Fibroblast of lung (primary cell): ENCODE measurements around the gene NPC2. TPM values are rescaled to one million over a fixed set of nuclear protein-coding genes. Genes with fewer than 3 reads are reported as not detected.

ENCODE experiments used
- DNase-seq, 2 donors: peaks; one replicate each; pipeline versions ENCODE4 v3.0.0 to v3.0.0-alpha.2; 2010; ENCODE audit warnings: low read depth in 2 of 2
- H2AFZ ChIP-seq: 2 replicates; pipeline ENCODE4 v1.5.1; 2012; ENCODE audit warnings: low read length, control low read depth, inconsistent platforms
- H3K27ac ChIP-seq: 2 replicates; pipeline ENCODE4 v1.5.1; 2011; ENCODE audit warnings: low read length, control low read depth; ENCODE audit not compliant: insufficient read depth
- H3K27me3 ChIP-seq: 2 replicates; pipeline ENCODE4 v1.5.1; 2011; ENCODE audit warnings: mild to moderate bottlenecking, low read length; ENCODE audit not compliant: control insufficient read depth, insufficient read depth
- H3K36me3 ChIP-seq: 2 replicates; pipeline ENCODE4 v1.5.1; 2011; ENCODE audit warnings: low read length; ENCODE audit not compliant: control insufficient read depth, insufficient read depth
- H3K4me1 ChIP-seq: 2 replicates; pipeline ENCODE4 v1.5.1; 2011; ENCODE audit warnings: low read length; ENCODE audit not compliant: control insufficient read depth, insufficient read depth; ENCODE audit errors: extremely low read depth
- H3K4me2 ChIP-seq: 2 replicates; pipeline ENCODE4 v1.5.1; 2011; ENCODE audit warnings: low read length, control low read depth; ENCODE audit not compliant: insufficient read depth; ENCODE audit errors: extremely low read depth
- H3K4me3 ChIP-seq, 4 experiments: fragments of 200-600 bp in 1 of 4; sonication (generic) in 1 of 4; replicated peaks in 1 of 4; 2 replicates each; pipeline ENCODE4 v1.5.1; 2011 to 2016; ENCODE audit warnings: low read length in 4 of 4, low read depth in 3 of 4, mild to moderate bottlenecking in 3 of 4, control low read depth in 2 of 4, inconsistent platforms in 1 of 4, mixed read lengths in 1 of 4; ENCODE audit not compliant: insufficient read depth in 1 of 4; ENCODE audit errors: control extremely low read depth in 1 of 4
- H3K79me2 ChIP-seq: 2 replicates; pipeline ENCODE4 v1.5.1; 2012; ENCODE audit warnings: mild to moderate bottlenecking, low read length, inconsistent platforms; ENCODE audit not compliant: control insufficient read depth, insufficient read depth
- H3K9ac ChIP-seq: 2 replicates; pipeline ENCODE4 v1.5.1; 2011; ENCODE audit warnings: mild to moderate bottlenecking, low read length, control low read depth; ENCODE audit not compliant: insufficient read depth
- H3K9me3 ChIP-seq: 2 replicates; pipeline ENCODE4 v1.5.1; 2012; ENCODE audit warnings: low read depth, low read length; ENCODE audit not compliant: control insufficient read depth, insufficient read depth
- H4K20me1 ChIP-seq: 2 replicates; pipeline ENCODE4 v1.5.1; 2011; ENCODE audit warnings: low read length; ENCODE audit not compliant: control insufficient read depth, insufficient read depth; ENCODE audit errors: extremely low read depth
- EZH2 ChIP-seq: IDR thresholded peaks from 2 replicates; pipeline ENCODE4 v1.5.1; 2012; ENCODE audit warnings: low read length, control low read depth, mild to moderate bottlenecking; ENCODE audit errors: missing control alignments
- polyA plus RNA-seq, 2 donors: library from polyadenylated mRNA; depleted of rRNA in 1 of 2; stranded (reverse) in 1 of 2; unstranded in 1 of 2; fragments of >200 nt; gene quantifications; 2 replicates each; pipeline ENCODE4 v1.2.1, GENCODE V29; 2011 to 2012; ENCODE audit warnings: missing spikeins in 1 of 2
- total RNA-seq: library from RNA; depleted of rRNA; stranded (reverse); fragments of >200 nt; gene quantifications from 2 replicates; pipeline ENCODE4 v1.2.1, GENCODE V29; 2014
- TF ChIP-seq, protein P1 (sequence below), 2 donors: IDR thresholded peaks in 1 of 2; conservative IDR thresholded peaks in 1 of 2; 1 replicate in 1 of 2; 2 replicates in 1 of 2; pipeline ENCODE4 v1.5.1; 2011 to 2012; ENCODE audit warnings: low read length in 2 of 2, control low read depth in 1 of 2, inconsistent platforms in 1 of 2, low read depth in 1 of 2, mild to moderate bottlenecking in 1 of 2

NPC2 gene
- total and polyA plus RNA-seq, 2 donors (not counting 1 experiment from before 2014, with no cell fraction given): 238 to 275 TPM

DNA sequence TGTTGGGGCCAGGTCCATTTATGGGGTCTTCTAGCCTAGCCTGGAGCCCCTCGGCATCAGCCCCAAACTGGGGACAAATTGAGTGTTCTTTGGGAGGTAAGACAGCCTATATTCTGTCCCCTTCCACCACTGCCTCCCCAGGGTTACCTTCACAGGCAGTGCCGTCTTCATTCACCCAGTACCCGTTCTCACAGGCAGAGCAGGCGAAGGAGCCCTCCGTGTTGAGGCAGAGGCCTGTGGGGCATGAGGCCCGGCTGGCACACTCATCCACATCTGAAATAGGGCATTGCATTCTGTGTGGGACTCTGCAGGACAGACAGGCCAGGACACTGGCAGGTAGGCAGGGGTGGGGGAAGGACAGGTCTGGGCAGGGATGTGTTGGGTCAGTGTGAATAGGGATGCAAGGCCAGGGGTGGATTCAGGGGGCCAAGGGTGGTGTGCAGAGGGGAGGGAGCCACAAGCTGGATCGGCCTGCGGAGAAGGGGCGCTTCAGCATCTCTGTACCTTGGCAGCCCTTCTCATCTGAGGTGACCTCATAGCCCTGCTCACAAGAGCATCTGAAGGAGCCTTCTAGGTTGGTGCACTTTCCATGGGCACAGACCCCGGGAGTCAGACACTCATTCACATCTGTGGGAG, 16.6 kb upstream of the NPC2 start:
- no peaks in the 10 kb centered on the region for H3K27me3 ChIP-seq

DNA sequence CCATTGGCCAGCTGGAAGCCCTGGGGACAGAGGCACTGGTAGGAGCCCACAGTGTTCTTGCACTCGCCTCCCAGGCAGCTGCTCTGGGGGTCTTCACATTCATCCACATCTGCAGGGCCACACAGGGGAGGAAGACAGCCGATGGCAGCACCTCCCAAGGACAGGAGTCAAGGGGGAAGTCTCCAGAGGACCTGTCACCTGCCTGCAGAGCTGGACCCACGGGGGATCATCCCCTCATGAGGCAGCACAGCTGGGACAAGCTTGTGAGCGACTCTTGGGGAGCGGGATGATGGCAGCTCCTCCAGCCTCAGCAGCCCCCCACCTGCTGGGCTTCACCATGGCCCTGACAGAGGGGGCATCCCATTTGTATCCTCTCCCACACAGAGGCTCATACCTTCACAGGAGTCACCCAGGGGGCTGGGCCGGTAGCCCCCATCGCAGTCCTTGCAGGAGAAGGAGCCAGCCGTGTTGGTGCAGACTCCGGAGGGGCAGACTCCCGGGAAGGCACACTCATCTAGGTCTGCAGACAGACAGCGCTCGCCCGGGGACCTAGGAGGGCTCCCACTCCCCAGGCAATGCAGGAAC, 15.8 kb upstream of the NPC2 start:
- H3K4me2 ChIP-seq: no peak overlapping the region
- H4K20me1 ChIP-seq: no peaks in the 10 kb centered on the region
- no peak overlapping the region for H3K27ac ChIP-seq
- H3K27me3 ChIP-seq: no peaks in the 10 kb centered on the region
- H3K36me3 ChIP-seq: peaks cover 52% of the 10 kb centered on the region
- TF ChIP-seq, protein P1, sequence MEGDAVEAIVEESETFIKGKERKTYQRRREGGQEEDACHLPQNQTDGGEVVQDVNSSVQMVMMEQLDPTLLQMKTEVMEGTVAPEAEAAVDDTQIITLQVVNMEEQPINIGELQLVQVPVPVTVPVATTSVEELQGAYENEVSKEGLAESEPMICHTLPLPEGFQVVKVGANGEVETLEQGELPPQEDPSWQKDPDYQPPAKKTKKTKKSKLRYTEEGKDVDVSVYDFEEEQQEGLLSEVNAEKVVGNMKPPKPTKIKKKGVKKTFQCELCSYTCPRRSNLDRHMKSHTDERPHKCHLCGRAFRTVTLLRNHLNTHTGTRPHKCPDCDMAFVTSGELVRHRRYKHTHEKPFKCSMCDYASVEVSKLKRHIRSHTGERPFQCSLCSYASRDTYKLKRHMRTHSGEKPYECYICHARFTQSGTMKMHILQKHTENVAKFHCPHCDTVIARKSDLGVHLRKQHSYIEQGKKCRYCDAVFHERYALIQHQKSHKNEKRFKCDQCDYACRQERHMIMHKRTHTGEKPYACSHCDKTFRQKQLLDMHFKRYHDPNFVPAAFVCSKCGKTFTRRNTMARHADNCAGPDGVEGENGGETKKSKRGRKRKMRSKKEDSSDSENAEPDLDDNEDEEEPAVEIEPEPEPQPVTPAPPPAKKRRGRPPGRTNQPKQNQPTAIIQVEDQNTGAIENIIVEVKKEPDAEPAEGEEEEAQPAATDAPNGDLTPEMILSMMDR (conservative IDR thresholded peaks at IDR 0.05 in 1 of 2, IDR thresholded peaks at IDR 0.05 in 1 of 2; ENCODE audit: low read depth in 1 of 2, low read length in 2 of 2): no peak
- H3K4me1 ChIP-seq: peaks cover 22% of the 10 kb centered on the region
- H2AFZ ChIP-seq: no peak overlapping the region
- H3K79me2 ChIP-seq: no peaks in the 10 kb centered on the region
- no peak overlapping the region for H3K4me3 ChIP-seq
- DNase-seq: no peak
- H3K9me3 ChIP-seq: no peaks in the 10 kb centered on the region
- H3K9ac ChIP-seq: no peak overlapping the region

More for the DNA sequence above, 16.6 kb upstream of the NPC2 start:
- no peak overlapping the region for H3K4me2 ChIP-seq
- no peak for TF ChIP-seq EZH2
- TF ChIP-seq, protein P1 (conservative IDR thresholded peaks at IDR 0.05 in 1 of 2, IDR thresholded peaks at IDR 0.05 in 1 of 2; ENCODE audit: low read depth in 1 of 2, low read length in 2 of 2): no peak
- H3K9ac ChIP-seq: no peak overlapping the region
- no peaks in the 10 kb centered on the region for H3K9me3 ChIP-seq
- no peak overlapping the region for H3K4me3 ChIP-seq
- no peaks in the 10 kb centered on the region for H4K20me1 ChIP-seq
- H3K79me2 ChIP-seq: no peaks in the 10 kb centered on the region
- H3K27ac ChIP-seq: peak overlapping the region; percentile 86
- H3K36me3 ChIP-seq: peaks cover 47% of the 10 kb centered on the region
- DNase-seq: no peak
- H2AFZ ChIP-seq: no peak overlapping the region
- peaks cover 27% of the 10 kb centered on the region for H3K4me1 ChIP-seq

DNA sequence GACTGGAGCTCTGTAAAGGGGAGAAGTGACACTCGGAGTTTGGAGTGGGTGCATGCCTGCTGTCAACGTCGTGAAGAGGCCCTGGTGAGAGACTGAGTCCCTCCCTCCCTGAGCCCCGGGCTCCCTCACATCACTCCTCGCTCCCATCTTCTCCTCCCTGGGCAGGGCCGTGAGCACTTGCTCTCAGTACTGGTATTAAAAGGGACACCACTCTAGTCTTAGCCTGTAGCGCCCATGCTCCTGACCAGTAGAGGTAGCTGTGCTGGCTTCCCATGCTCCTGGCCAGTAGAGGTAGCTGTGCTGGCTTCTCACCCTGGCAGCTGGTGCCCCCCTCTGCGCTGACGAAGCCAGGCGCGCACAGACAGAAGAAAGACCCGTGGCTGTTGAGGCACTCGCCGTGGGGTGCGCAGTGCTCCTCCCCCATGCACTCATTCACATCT, 15.2 kb upstream of the NPC2 start:
- Histone ChIP-seq H3K9me3 (no peaks in the 10 kb centered on the region), H3K79me2 (no peaks in the 10 kb centered on the region), H3K27ac (no peak overlapping the region), H2AFZ (no peak overlapping the region), H3K36me3 (peaks cover 57% of the 10 kb centered on the region), H3K4me1 (peaks cover 22% of the 10 kb centered on the region), H3K27me3 (no peaks in the 10 kb centered on the region), H4K20me1 (no peaks in the 10 kb centered on the region), H3K4me2 (no peak overlapping the region), H3K4me3 (no peak overlapping the region), H3K9ac (no peak overlapping the region)
- TF ChIP-seq, protein P1 (conservative IDR thresholded peaks at IDR 0.05 in 1 of 2, IDR thresholded peaks at IDR 0.05 in 1 of 2; ENCODE audit: low read depth in 1 of 2, low read length in 2 of 2): peak in 1 of 2 donors; percentile 54
- TF ChIP-seq EZH2: no peak
- DNase-seq: no peak
